ENCODE measurements around the gene MED16.
"Not testable (repeated sequence)": the region's sequence is repeated elsewhere in the genome, so short reads cannot be mapped to it uniquely, and the experiment has no call there.

The MED16 gene

GRCh38 chr19:907183-907853, 14.3 kb upstream of the MED16 start:
- DNase-seq, result no peak

GRCh38 chr19:906480-906879, 13.5 kb upstream of the MED16 start:
- no peak for DNase-seq

- DNase-seq, result no peak
These were observed 11.6 kb upstream of the MED16 start for GRCh38 chr19:904545-904944.

GRCh38 chr19:903266-903797, 10.3 kb upstream of the MED16 start:
- DNase-seq, result peak; percentile 42

- DNase-seq, result no peak
These were observed 9.6 kb upstream of the MED16 start for GRCh38 chr19:902446-903226.

- no peak for DNase-seq
These were observed 9.0 kb upstream of the MED16 start for GRCh38 chr19:902093-902370.

GRCh38 chr19:901216-902092, 8.5 kb upstream of the MED16 start:
- DNase-seq, result no peak

- DNase-seq, result no peak
These were observed 7.5 kb upstream of the MED16 start for GRCh38 chr19:900302-901111.

GRCh38 chr19:900043-900301, 7.0 kb upstream of the MED16 start:
- DNase-seq, result no peak

- DNase-seq, result no peak
These were observed 6.5 kb upstream of the MED16 start for GRCh38 chr19:899336-900042.

- no peak for DNase-seq
These were observed 5.7 kb upstream of the MED16 start for GRCh38 chr19:898663-899062.

- no peak for DNase-seq
These were observed 4.6 kb upstream of the MED16 start for GRCh38 chr19:897442-898039.

GRCh38 chr19:896999-897398, 4.0 kb upstream of the MED16 start:
- DNase-seq, result no peak

GRCh38 chr19:896434-896833, 3.4 kb upstream of the MED16 start:
- DNase-seq, result no peak

GRCh38 chr19:892243-892893, 619 bp downstream of the MED16 start:
- no peak for DNase-seq

- DNase-seq, result not testable (repeated sequence)
These were observed 1.4 kb downstream of the MED16 start for GRCh38 chr19:891421-892200.

- no peak for DNase-seq
These were observed 2.2 kb downstream of the MED16 start for GRCh38 chr19:890831-891230.

GRCh38 chr19:889662-890295, 3.2 kb downstream of the MED16 start:
- DNase-seq, result no peak

- DNase-seq, result no peak
These were observed 4.2 kb downstream of the MED16 start for GRCh38 chr19:888581-889385.
